Common myeloid progenitor, CD34-positive (primary cell): ENCODE results near the gene UVRAG.

Experiments used
- CTCF ChIA-PET: fragments of 350-600 bp; sonication (Branson Sonifier 250); formaldehyde crosslinking; loops from one replicate; lab custom pipeline; 2021; ENCODE audit warnings: antibody characterized with exemption; lab: Charles Lee
- POLR2A ChIA-PET: fragments of 350-600 bp; sonication (Branson Sonifier 250); formaldehyde crosslinking; loops from one replicate; lab custom pipeline; 2021; ENCODE audit warnings: antibody characterized with exemption; lab: Charles Lee
- DNase-seq, 3 donors: peaks; one replicate each; pipeline versions ENCODE4 v3.0.0 to v3.0.0-alpha.2; 2013
- H3K27ac ChIP-seq, 2 experiments: 1 replicate in 1 of 2; 2 replicates in 1 of 2; pipeline ENCODE4 v1.7.0; 2013; ENCODE audit warnings: inconsistent platforms in 2 of 2, low read length in 2 of 2, mild to moderate bottlenecking in 2 of 2, low read depth in 1 of 2, moderate library complexity in 1 of 2; ENCODE audit not compliant: severe bottlenecking in 2 of 2, insufficient read depth in 1 of 2, poor library complexity in 1 of 2
- H3K27me3 ChIP-seq, 5 experiments: replicated peaks in 2 of 5; 1 replicate in 3 of 5; 2 replicates in 2 of 5; pipeline versions ENCODE4 v1.6.1 to v1.7.0; 2013; ENCODE audit warnings: low read length in 4 of 5, mild to moderate bottlenecking in 2 of 5, moderate library complexity in 2 of 5, inconsistent platforms in 1 of 5; ENCODE audit not compliant: insufficient read depth in 5 of 5, control insufficient read depth in 4 of 5
- H3K36me3 ChIP-seq, 4 experiments: 1 replicate in 2 of 4; 2 replicates in 2 of 4; pipeline versions ENCODE4 v1.6.1 to v1.7.0; 2013; ENCODE audit warnings: low read length in 3 of 4, control low read depth in 1 of 4, mild to moderate bottlenecking in 1 of 4; ENCODE audit not compliant: control insufficient read depth in 4 of 4, insufficient read depth in 4 of 4
- H3K4me1 ChIP-seq, 4 experiments: 1 replicate in 3 of 4; 2 replicates in 1 of 4; pipeline versions ENCODE4 v1.6.1 to v1.7.1; 2013; ENCODE audit warnings: low read length in 3 of 4, mild to moderate bottlenecking in 3 of 4, control low read depth in 1 of 4, inconsistent platforms in 1 of 4, moderate library complexity in 1 of 4; ENCODE audit not compliant: control insufficient read depth in 4 of 4, insufficient read depth in 4 of 4; ENCODE audit errors: control extremely low read depth in 1 of 4
- H3K4me3 ChIP-seq, 7 experiments: 1 replicate in 4 of 7; 2 replicates in 3 of 7; pipeline versions ENCODE4 v1.5.1 to v1.7.0; 2013; ENCODE audit warnings: mild to moderate bottlenecking in 7 of 7, low read length in 6 of 7, moderate library complexity in 6 of 7, inconsistent platforms in 2 of 7, low read depth in 2 of 7, control low read depth in 1 of 7; ENCODE audit not compliant: insufficient read depth in 4 of 7, control insufficient read depth in 1 of 7; ENCODE audit errors: extremely low read depth in 1 of 7
- H3K9me3 ChIP-seq, 5 experiments: 1 replicate in 4 of 5; 2 replicates in 1 of 5; pipeline versions ENCODE4 v1.6.1 to v1.7.1; 2013; ENCODE audit warnings: low read length in 4 of 5, mild to moderate bottlenecking in 2 of 5, inconsistent platforms in 1 of 5, low read depth in 1 of 5, moderate library complexity in 1 of 5; ENCODE audit not compliant: control insufficient read depth in 4 of 5, insufficient read depth in 2 of 5; ENCODE audit errors: control extremely low read depth in 1 of 5
- WGBS: methylation state at CpG from one replicate; pipeline ENCODE4 v1.1.5; 2013; ENCODE audit not compliant: insufficient coverage; 5-methylcytosine and 5-hydroxymethylcytosine counted together

The UVRAG gene

DNA sequence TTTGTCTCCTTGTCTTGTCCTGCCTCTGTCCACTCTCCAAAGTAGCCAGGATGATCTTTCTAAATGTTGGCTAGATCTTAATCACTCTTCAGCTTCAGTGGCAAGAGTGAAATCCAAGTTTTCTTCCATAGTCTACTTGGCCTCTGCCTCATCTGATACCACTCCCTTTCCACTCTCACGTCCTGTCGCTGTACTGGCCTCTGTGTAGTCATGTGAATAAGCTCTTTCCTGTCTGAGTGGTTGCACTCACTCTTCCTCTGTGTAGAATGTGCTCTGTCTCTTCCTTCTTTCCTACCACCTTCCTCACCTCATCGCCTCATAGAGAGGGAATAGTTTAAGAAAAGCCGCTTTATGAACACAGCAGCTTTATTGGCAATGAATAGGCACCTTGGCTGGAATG lies 304.8 kb downstream of the UVRAG start:
- no peak overlapping the region for H3K27ac ChIP-seq
- H3K4me3 ChIP-seq: no peak overlapping the region
- no peaks in the 10 kb centered on the region for H3K27me3 ChIP-seq
- POLR2A ChIA-PET: no interaction called here
- WGBS: 14% methylated on average over 2 of the region's 4 CpGs
- CTCF ChIA-PET: interaction anchor here (1.0 to 1.8 kb wide), 6 partner anchors 12 to 88 kb away, joined by 3 to 5 read pairs (median 4); no protein-coding TSS in a partner anchor
- H3K4me1 ChIP-seq: peaks cover 5 to 15% (median 10%) of the 10 kb centered on the region in 4 experiments
- DNase-seq: no peak
- peaks cover 8 to 21% (median 11%) of the 10 kb centered on the region in 4 experiments for H3K36me3 ChIP-seq
- H3K9me3 ChIP-seq: no peaks in the 10 kb centered on the region

GRCh38 chr11:76120513-76121101 lies 305.6 kb downstream of the UVRAG start:
- ChIA-PET CTCF (interaction anchor here (0.6 to 1.8 kb wide), 6 partner anchors 20 to 415 kb away, joined by 3 to 5 read pairs (median 3); no protein-coding TSS in a partner anchor), POLR2A (no interaction called here)
- WGBS: 40% methylated on average over 3 of the region's 5 CpGs
- Histone ChIP-seq H3K36me3 (peaks cover 8 to 16% (median 11%) of the 10 kb centered on the region in 4 experiments), H3K27me3 (no peaks in the 10 kb centered on the region), H3K4me1 (peaks cover 5 to 21% (median 13%) of the 10 kb centered on the region in 4 experiments), H3K27ac (no peak overlapping the region), H3K9me3 (no peaks in the 10 kb centered on the region), H3K4me3 (no peak overlapping the region)
- DNase-seq: no peak

DNA sequence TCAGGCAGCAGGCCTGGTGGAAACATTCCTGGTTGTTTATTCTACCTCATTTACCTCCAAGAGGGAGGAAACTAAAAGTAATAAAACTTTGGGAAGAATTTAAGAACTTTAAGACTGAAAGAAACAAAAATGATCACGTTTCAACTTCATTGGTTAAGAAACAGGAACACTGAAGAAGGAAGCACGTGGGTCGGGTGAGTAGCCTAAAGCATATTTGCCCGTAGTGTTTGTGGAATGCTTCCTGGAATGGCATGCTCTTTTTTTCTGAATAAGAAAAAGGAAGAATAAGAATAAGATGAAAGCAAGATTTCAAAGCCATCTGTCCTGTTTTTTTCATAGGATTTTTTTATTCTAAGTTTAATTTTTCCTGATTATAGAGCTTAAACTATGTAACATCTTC lies 308.2 kb downstream of the UVRAG start:
- 24% methylated on average over 3 of the region's 4 CpGs for WGBS
- ChIA-PET CTCF (interaction anchor here (1.2 to 1.7 kb wide), 3 partner anchors 8 to 250 kb away, joined by 3 to 5 read pairs (median 3); no protein-coding TSS in a partner anchor), POLR2A (no interaction called here)
- Histone ChIP-seq H3K4me3 (no peak overlapping the region), H3K27ac (no peak overlapping the region), H3K9me3 (no peaks in the 10 kb centered on the region), H3K27me3 (no peaks in the 10 kb centered on the region), H3K36me3 (peaks cover 0 to 11% (median 0%) of the 10 kb centered on the region in 4 experiments), H3K4me1 (peaks cover 5 to 21% (median 13%) of the 10 kb centered on the region in 4 experiments)
- DNase-seq: peak in 2 of 3 donors; percentile 27 to 45

GRCh38 chr11:76124905-76125770 lies 310.1 kb downstream of the UVRAG start:
- POLR2A ChIA-PET: no interaction called here
- Histone ChIP-seq H3K4me1 (peaks cover 0 to 12% (median 5%) of the 10 kb centered on the region in 4 experiments), H3K27ac (no peak overlapping the region), H3K4me3 (no peak overlapping the region), H3K27me3 (no peaks in the 10 kb centered on the region), H3K36me3 (peaks cover 0 to 11% (median 0%) of the 10 kb centered on the region in 4 experiments), H3K9me3 (no peaks in the 10 kb centered on the region)
- CTCF ChIA-PET: interaction anchor here (0.7 kb wide), 1 partner anchor 115 kb away, joined by 3 read pairs; no protein-coding TSS in a partner anchor
- peak in 1 of 3 donors; percentile 19 for DNase-seq
- 90% methylated on average over 8 of the region's 8 CpGs for WGBS

- CTCF ChIA-PET: interaction anchor here (1.1 to 1.4 kb wide), 2 partner anchors 22 kb away, joined by 3 read pairs; no protein-coding TSS in a partner anchor
- WGBS: 100% methylated on average over 2 of the region's 2 CpGs
These were observed 314.7 kb downstream of the UVRAG start for GRCh38 chr11:76129729-76130128.

DNA sequence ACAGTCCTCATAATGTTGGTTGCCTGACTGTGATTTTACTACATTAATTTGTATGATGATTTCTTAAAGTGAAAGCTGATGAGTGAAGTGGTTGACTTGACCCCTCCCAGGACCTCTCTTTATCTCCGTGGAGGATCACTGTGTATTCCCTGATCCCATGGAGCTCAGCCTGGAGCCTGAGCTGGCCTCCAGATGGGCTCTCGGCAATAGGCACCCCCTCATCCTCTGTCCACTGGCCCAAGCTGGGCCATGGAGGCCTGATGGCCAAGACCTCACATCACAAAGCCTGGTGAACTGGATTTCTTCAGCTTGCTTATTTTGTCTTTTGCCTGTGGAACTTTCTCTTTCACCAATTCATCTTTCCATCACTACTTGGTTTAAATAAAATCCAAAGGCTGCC lies 316.1 kb downstream of the UVRAG start:
- POLR2A ChIA-PET: no interaction called here
- H3K27ac ChIP-seq: no peak overlapping the region
- no peak overlapping the region for H3K4me3 ChIP-seq
- no peaks in the 10 kb centered on the region for H3K27me3 ChIP-seq
- no peaks in the 10 kb centered on the region for H3K9me3 ChIP-seq
- no peak for DNase-seq
- no peaks in the 10 kb centered on the region for H3K4me1 ChIP-seq
- H3K36me3 ChIP-seq: peaks cover 0 to 10% (median 4%) of the 10 kb centered on the region in 4 experiments
- 94% methylated on average over 2 of the region's 2 CpGs for WGBS
- CTCF ChIA-PET: interaction anchor here (1.0 to 1.5 kb wide), 6 partner anchors 9 to 236 kb away, joined by 3 to 5 read pairs (median 3); no protein-coding TSS in a partner anchor

More at GRCh38 chr11:76129729-76130128, 314.7 kb downstream of the UVRAG start:
- H3K27ac ChIP-seq: no peak overlapping the region
- no peaks in the 10 kb centered on the region for H3K9me3 ChIP-seq
- H3K27me3 ChIP-seq: no peaks in the 10 kb centered on the region
- peaks cover 0 to 10% (median 2%) of the 10 kb centered on the region in 4 experiments for H3K36me3 ChIP-seq
- DNase-seq: no peak
- peaks cover 0 to 7% (median 2%) of the 10 kb centered on the region in 4 experiments for H3K4me1 ChIP-seq
- POLR2A ChIA-PET: no interaction called here
- H3K4me3 ChIP-seq: no peak overlapping the region
